GM23248 (cell line): ENCODE data around the gene UBTD2. TPM values are rescaled to one million over a fixed set of nuclear protein-coding genes. Genes with fewer than 3 reads are reported as not detected.

Experiments
- DNase-seq: peaks from one replicate; pipeline ENCODE4 v3.0.0-alpha.2; 2015
- H2AFZ ChIP-seq: fragments of 200-600 bp; sonication (generic); 2 replicates; pipeline ENCODE4 v1.6.1; 2016; ENCODE audit warnings: antibody characterized with exemption
- H3F3A ChIP-seq: fragments of 200-600 bp; sonication (generic); 2 replicates; pipeline ENCODE4 v1.6.1; 2016; ENCODE audit warnings: mild to moderate bottlenecking, antibody characterized with exemption, mixed run types; ENCODE audit not compliant: insufficient read depth
- H3K27ac ChIP-seq: fragments of 200-600 bp; sonication (generic); 2 replicates; pipeline ENCODE4 v1.5.1; 2016; ENCODE audit warnings: mild to moderate bottlenecking
- H3K27me3 ChIP-seq: fragments of 200-600 bp; sonication (generic); replicated peaks from 2 replicates; pipeline ENCODE4 v1.6.1; 2016; ENCODE audit warnings: mild to moderate bottlenecking; ENCODE audit not compliant: insufficient read depth
- H3K36me3 ChIP-seq: fragments of 200-600 bp; sonication (generic); 2 replicates; pipeline ENCODE4 v1.6.1; 2016; ENCODE audit warnings: low read depth, mild to moderate bottlenecking
- H3K4me1 ChIP-seq: fragments of 200-600 bp; sonication (generic); 2 replicates; pipeline ENCODE4 v1.6.1; 2016; ENCODE audit warnings: mild to moderate bottlenecking; ENCODE audit not compliant: insufficient read depth
- H3K4me2 ChIP-seq: fragments of 200-600 bp; sonication (generic); one replicate; pipeline ENCODE4 v1.6.1; 2016; ENCODE audit warnings: mild to moderate bottlenecking; ENCODE audit not compliant: unreplicated experiment
- H3K4me3 ChIP-seq: fragments of 200-600 bp; sonication (generic); 2 replicates; pipeline ENCODE4 v1.5.1; 2016; ENCODE audit warnings: mild to moderate bottlenecking
- H3K79me2 ChIP-seq: fragments of 200-600 bp; sonication (generic); 2 replicates; pipeline ENCODE4 v1.6.1; 2016; ENCODE audit warnings: mild to moderate bottlenecking; ENCODE audit not compliant: insufficient read depth
- H3K9ac ChIP-seq: fragments of 200-600 bp; sonication (generic); 2 replicates; pipeline ENCODE4 v1.6.1; 2016; ENCODE audit warnings: mild to moderate bottlenecking
- H3K9me2 ChIP-seq: fragments of 200-600 bp; sonication (generic); 2 replicates; pipeline ENCODE4 v1.6.1; 2016; ENCODE audit warnings: mixed run types, mild to moderate bottlenecking, moderate library complexity; ENCODE audit not compliant: insufficient read depth
- H3K9me3 ChIP-seq: fragments of 200-600 bp; sonication (generic); one replicate; pipeline ENCODE4 v1.6.1; 2017; ENCODE audit warnings: low read depth
- H4K20me1 ChIP-seq: fragments of 200-600 bp; sonication (generic); 2 replicates; pipeline ENCODE4 v1.6.0; 2016; ENCODE audit not compliant: insufficient read depth
- EZH2 ChIP-seq: fragments of 200-600 bp; sonication (generic); IDR thresholded peaks from 2 replicates; pipeline ENCODE4 v1.6.1; 2018; ENCODE audit warnings: antibody characterized with exemption, mild to moderate bottlenecking; ENCODE audit not compliant: insufficient read depth, poor library complexity, severe bottlenecking
- EZH2phosphoT487 ChIP-seq: fragments of 200-600 bp; sonication (generic); IDR thresholded peaks from 2 replicates; pipeline ENCODE4 v1.6.1; 2018; ENCODE audit warnings: antibody characterized with exemption, moderate library complexity, mild to moderate bottlenecking, low read depth; ENCODE audit not compliant: insufficient read depth
- WGBS, 2 experiments: methylation state at CpG; one replicate each; pipeline ENCODE4 v1.1.6; 2015 to 2017; ENCODE audit warnings: low lambda C conversion rate in 2 of 2, low coverage in 1 of 2; ENCODE audit errors: missing lambda C conversion rate in 2 of 2; 5-methylcytosine and 5-hydroxymethylcytosine counted together
- in situ Hi-C: fragments of 300-500 bp; cut with MboI; formaldehyde crosslinking; loops from 2 replicates; pipeline ENCODE4 v1.15.0; 2020
- polyA plus RNA-seq: library from polyadenylated mRNA; unstranded; fragments of >200 nt; fragmentation: Nextera tagmentation; extraction: Ambion mirVana; gene quantifications from 2 replicates; pipeline ENCODE4 v1.2.1, GENCODE V29; 2016
- total RNA-seq: library from RNA; depleted of rRNA; stranded (reverse); fragments of >200 nt; shearing (Covaris generic); gene quantifications from 2 replicates; pipeline ENCODE4 v1.2.3, GENCODE V29; 2014

Gene UBTD2
- total and polyA plus RNA-seq, 2 experiments from 2014 or later, result 17.3 to 41.4 TPM

- no peak overlapping the region for H2AFZ ChIP-seq
Observed at GRCh38 chr5:172189693-172190296, 93.8 kb downstream of the UBTD2 start.

DNA sequence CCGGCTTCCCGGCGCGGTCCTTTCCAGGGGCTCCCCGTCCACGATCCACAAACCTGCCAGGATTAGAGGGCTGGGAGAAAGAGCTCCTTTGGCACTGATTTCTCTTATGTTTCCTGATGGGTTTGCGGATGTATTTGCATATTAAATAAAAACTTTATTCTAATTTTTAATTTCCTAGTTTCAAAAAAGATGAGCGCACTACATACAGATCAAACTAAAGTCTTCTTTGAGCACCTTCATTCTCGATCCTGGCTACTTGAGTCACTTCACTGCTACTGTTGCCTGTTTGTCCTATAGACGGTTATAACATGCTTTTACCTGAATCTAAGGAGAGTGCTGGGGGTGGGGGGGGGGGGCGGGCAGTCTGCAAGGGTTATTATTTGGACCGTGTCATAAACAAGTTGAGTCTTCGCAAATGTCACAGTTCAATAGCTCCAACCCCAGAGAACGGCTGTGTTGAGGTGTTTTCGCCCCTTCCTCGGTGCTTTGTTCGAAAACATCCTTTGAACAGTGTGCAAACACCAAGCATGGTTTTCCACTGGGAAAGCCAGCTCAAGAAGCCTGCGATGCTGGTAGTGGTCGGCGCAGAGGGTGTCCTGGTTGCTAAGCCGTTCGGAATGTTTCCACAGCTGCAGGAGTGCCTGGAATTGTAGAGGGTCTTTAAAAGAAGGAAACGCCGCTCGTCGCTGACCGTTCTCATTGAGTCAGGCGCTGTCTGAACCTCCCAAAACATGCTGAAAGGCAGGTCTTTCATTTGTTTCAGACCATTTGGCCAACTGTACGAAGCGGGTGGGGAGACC, 94.5 kb downstream of the UBTD2 start:
- Histone ChIP-seq H3F3A (peaks cover 10% of the 10 kb centered on the region), H3K4me2 (peak overlapping the region; percentile 74), H3K36me3 (no peaks in the 10 kb centered on the region), H3K79me2 (peaks cover 33% of the 10 kb centered on the region), H3K27ac (no peak overlapping the region), H2AFZ (peak overlapping the region; percentile 73), H3K9me2 (no peaks in the 10 kb centered on the region), H3K27me3 (no peaks in the 10 kb centered on the region), H4K20me1 (no peaks in the 10 kb centered on the region), H3K9me3 (no peaks in the 10 kb centered on the region), H3K9ac (peak overlapping the region; percentile 91), H3K4me1 (peaks cover 14% of the 10 kb centered on the region), H3K4me3 (peak overlapping the region; percentile 98)
- in situ Hi-C loops, result no loop called here
- WGBS, 2 experiments, result 51 to 53% methylated on average over 28 to 30 of the region's 30 CpGs
- no peak for TF ChIP-seq EZH2
- TF ChIP-seq EZH2phosphoT487, result no peak
- no peak for DNase-seq

More at GRCh38 chr5:172189693-172190296, 93.8 kb downstream of the UBTD2 start:
- WGBS, 2 experiments, result 89 to 94% methylated on average over 2 to 3 of the region's 3 CpGs
- in situ Hi-C loops, result no loop called here
- Histone ChIP-seq H3F3A (peaks cover 10% of the 10 kb centered on the region), H3K4me2 (no peak overlapping the region), H3K9me2 (no peaks in the 10 kb centered on the region), H3K27me3 (no peaks in the 10 kb centered on the region), H3K9ac (no peak overlapping the region), H3K4me3 (no peak overlapping the region), H3K27ac (no peak overlapping the region), H3K79me2 (peaks cover 26% of the 10 kb centered on the region), H3K36me3 (no peaks in the 10 kb centered on the region), H3K4me1 (peaks cover 14% of the 10 kb centered on the region), H3K9me3 (no peaks in the 10 kb centered on the region), H4K20me1 (no peaks in the 10 kb centered on the region)
- no peak for DNase-seq
- TF ChIP-seq EZH2phosphoT487, result no peak
- TF ChIP-seq EZH2, result no peak

GRCh38 chr5:172188033-172188892, 95.3 kb downstream of the UBTD2 start, which contains the start of gene STK10:
TSS of gene STK10 (minus strand) at chr5:172188224. CDS start at chr5:172188042, 182 bp downstream.
- in situ Hi-C loops, result no loop called here

More at GRCh38 chr5:172188033-172188892, 95.3 kb downstream of the UBTD2 start, which contains the start of gene STK10:
- Histone ChIP-seq H2AFZ (peak within 1 kb of the TSS; percentile 73), H3K27me3 (no peaks in the 10 kb centered on the region), H3K4me2 (peak within 1 kb of the TSS; percentile 97), H3K4me1 (peaks cover 14% of the 10 kb centered on the region), H3K4me3 (peak within 1 kb of the TSS; percentile 98), H3F3A (peaks cover 10% of the 10 kb centered on the region), H3K9me3 (no peaks in the 10 kb centered on the region), H3K27ac (peak within 1 kb of the TSS; percentile 85), H4K20me1 (no peaks in the 10 kb centered on the region), H3K9ac (peak within 1 kb of the TSS; percentile 91), H3K9me2 (no peaks in the 10 kb centered on the region), H3K79me2 (peaks cover 41% of the 10 kb centered on the region), H3K36me3 (no peaks in the 10 kb centered on the region)
- no peak for TF ChIP-seq EZH2
- no peak for TF ChIP-seq EZH2phosphoT487
- 1 to 2% methylated on average over 50 to 85 of the region's 102 CpGs for WGBS, 2 experiments
- peak; percentile 98 for DNase-seq
